ENCODE results near the gene ANKRD42.

- TF ChIP-seq CTCF (IDR thresholded peaks at IDR 0.05): no peak
- TF ChIP-seq POLR2A (IDR thresholded peaks at IDR 0.05): no peak
Observed at GRCh38 chr11:83168756-83169155, 24.8 kb upstream of the ANKRD42 start.

All from thyroid gland (tissue), 4 donors.